HG02970 (cell line): ENCODE data around the gene PROX2.

ENCODE experiments used
- ATAC-seq: cut with Tn5 transposase; IDR thresholded peaks from one replicate; pipeline ENCODE4 v1.9.1; 2021; ENCODE audit warnings: mild to moderate bottlenecking, moderate library complexity, moderate number of reproducible peaks; ENCODE audit not compliant: unreplicated experiment, low FRiP score

The PROX2 gene

DNA sequence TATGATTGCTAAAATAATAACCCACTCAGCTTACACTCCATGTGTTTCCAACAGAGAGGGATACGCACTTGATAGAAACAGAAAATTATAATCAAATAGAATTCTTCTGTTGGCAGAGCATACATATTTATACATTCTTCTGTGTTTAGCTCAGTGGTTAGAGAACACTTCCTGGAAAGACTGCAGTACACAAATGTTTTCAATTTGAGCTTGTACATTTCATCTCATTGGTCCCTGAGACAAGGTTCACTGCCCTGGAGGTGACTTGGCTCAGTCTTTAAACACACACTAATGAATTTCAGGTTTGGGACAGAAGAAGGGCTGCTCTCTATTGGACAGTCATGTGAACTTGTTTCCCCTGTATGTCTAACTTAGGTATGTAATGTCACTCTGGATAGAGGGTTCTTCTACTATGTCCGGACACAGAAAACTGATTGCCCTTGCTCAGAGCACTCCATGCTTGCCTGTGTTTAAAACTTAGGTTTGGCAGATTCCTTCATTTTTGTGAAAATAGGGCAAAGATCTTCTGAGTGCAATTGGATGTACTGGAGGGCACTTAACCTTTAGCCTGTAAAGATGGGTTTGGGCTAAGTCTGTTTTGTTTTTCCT, 22.9 kb downstream of the PROX2 start:
- ATAC-seq: no peak

DNA sequence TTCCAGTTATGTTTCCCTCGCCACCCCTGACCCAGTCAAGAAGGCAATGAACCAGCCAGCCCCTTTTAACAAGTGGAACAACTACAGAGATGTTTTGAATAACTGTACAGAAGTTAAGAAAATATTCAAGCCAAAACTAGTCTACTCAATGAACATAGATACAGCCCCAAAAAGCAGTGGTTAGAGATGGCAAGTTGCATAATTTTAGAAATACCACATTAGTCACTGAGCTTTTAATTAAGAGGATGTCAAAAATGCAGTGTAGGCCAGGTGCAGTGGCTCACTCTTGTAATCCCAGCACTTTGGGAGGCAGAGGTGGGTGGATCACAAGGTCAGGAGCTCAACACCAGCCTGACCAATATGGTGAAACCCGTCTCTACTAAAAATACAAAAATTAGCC, 27.2 kb downstream of the PROX2 start:
- no peak for ATAC-seq

DNA sequence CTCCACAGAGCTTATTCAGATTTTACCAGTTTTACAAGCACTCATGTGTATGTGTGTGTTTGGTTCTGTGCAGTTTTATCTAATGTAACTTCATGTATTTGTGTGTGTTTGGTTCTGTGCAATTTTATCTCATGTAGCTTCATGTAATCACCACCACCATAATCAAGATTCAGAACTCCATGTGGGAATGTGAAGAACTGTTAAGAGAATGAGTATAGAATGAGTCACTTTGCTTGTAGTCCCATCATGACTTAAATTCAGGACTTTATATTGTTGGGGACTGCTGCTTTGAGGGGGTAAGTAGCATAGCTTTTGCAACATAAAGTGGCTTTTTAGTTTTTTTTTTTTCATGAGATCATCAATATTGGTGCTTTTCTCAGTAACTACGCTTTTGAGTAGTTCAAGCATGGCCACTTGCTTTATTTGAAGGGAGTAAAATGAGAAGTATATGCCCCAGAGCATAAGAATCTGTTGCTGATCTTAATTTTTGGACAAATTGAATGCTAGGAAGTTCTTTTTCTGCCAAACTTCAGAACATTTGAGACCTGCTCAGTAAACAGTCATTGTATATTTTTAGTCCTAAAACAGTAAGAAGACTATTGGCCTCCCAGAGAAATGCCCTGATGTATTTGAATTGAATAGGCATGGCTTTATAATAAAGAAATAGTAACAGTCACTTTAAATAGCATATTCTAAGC, 28.8 kb downstream of the PROX2 start:
- no peak for ATAC-seq

DNA sequence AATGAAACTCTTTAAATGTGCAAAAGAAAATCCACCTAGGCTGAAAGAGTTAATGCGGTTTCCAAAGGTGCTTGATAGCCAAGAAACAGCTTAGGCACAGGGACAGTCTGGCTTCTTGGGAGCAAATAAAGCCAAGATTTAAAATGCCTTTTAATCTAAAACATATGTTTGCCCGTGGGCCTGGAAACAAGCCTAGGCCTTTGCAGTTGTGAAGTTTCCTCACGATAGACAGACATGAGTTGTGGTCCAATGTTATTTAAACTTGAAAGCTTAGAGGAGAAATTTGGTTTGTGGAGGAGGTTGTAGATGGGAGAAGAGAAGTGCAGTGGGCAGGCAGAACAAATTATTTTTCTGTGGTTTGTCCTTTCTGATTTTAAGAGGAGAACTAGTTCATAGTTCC, 29.8 kb downstream of the PROX2 start:
- no peak for ATAC-seq

DNA sequence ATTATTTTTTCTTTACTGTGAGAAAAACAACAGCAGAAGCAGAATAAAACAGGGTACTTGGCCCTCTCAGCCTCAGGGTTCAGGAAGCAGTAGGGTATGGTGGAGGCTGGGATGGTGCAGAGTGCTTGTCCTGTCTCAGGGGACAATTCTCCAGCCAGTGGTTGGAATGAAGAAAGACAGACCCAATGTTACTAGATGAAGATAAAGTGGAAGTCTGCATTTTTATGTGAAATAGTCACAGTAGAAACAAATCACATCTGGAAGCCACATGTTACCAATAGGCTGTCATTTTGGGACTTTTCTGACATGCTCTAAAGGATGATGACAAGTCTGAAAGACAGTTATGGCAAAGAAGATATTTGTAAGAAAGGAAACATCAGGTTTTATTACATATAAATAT, 32.3 kb downstream of the PROX2 start:
- no peak for ATAC-seq

DNA sequence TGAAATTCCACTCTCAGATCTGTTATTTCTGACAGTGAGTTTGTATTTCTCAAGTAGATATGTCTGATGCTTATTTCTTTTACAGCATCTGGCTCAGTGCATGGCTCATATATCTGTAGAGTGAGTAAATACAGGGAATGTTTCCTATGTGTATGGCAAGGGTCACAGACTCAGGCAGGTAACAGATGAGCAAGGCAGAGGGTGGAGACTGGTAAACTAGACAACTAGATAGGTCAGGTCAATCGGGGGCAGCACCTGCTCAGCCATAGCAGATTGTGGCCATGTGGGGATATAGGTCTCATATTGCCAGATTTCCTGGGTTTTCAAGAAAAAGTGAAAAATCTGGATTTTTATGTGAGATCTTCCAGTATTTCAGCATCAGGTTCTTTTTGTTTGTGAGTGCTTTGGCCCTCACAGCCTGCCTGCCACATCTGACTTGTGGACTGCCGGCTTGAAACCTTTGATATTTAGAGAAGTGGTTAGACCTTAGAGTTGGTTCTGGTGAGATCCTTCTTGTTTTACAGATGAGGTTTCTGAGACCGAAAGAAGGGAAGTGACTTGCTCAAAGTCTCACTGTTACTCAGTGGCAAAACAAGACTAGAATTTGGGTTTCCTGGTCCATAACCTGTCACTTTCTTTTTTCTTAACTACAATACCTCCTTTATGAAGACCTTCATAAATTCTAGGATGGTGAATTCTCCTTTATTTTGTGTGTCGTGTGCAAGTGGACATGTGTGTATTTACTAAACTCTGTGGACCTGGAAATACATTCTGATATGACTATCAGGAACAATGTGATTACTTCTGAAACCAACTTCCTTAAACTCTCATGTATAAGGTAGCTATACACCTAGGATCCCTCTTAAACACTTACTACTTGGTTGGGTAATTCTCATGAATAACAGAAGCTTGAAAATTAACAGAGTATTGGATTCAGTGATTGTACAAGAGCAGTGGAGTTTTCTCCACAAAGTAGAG, 34.4 kb downstream of the PROX2 start:
- no peak for ATAC-seq

DNA sequence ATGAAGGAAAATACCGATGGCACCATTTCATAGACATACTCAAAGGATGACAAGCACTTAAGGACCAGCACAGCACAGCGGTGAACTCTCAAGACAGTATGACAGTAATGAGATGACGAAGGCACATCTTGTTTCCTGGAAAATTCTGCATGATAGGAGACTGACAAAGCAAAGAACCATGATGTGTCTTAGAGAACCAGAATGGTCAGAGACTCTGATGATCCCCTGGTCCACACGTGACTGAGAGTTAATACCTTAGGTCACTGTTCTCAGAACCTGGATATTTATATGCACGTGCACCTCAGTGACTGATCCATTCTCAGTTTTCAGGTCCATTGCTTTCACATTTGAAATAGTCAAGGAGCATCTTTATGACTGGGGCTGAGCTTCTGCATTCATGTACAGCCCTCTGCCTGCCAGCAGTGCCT, 35.3 kb downstream of the PROX2 start:
- ATAC-seq: peak; percentile 42

DNA sequence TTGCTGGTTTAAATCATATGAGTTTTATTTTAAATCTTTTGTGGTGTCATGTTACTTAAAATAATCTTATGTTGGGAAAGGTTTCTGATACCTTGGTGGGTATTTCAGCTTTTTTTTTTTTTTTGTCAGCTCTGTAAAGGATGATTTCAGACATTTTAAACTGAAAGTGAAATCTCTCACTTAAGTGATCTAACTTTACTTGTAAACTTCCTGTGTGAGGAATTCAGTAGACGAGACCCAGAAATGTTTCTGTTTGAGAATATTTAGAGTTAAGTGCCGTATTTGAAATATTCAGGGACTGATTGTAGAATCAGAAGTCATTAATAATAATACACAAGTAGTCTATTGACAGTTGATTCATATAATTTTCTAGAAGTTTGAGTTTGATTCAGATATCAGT, 37.8 kb downstream of the PROX2 start:
- no peak for ATAC-seq

DNA sequence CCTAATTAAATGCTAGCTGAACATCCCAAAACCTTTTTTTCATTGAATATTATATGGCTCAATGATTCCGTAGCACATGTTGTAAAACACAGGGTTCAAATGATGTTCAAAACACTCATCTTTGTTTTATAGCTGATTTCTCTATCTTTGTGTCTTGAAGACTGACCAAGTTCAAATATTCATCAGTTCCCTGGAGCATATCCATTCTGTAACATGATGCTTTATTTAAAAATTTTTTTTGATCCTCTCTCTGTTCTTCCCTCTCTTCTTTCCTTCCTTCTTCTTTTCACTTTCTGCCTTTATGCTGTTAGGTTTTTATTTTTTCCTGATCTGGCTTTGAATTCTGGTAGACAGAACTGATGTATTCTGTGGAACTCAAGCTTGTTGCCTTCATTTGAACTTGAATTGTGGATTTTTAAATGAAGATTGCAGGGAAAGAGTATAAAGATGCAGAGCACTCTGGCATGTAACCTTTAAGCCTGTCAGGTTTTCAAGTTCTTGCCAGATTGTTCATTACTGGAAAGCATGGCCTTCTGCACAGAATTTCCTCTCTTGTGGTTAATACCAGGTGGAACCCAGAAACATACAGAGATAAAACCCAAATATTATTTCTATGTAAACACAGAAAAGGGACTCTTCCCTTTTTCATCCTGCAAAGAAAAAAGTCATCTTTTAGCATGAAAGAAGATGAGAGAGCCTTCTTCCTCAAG, 39.5 kb downstream of the PROX2 start:
- ATAC-seq: no peak

DNA sequence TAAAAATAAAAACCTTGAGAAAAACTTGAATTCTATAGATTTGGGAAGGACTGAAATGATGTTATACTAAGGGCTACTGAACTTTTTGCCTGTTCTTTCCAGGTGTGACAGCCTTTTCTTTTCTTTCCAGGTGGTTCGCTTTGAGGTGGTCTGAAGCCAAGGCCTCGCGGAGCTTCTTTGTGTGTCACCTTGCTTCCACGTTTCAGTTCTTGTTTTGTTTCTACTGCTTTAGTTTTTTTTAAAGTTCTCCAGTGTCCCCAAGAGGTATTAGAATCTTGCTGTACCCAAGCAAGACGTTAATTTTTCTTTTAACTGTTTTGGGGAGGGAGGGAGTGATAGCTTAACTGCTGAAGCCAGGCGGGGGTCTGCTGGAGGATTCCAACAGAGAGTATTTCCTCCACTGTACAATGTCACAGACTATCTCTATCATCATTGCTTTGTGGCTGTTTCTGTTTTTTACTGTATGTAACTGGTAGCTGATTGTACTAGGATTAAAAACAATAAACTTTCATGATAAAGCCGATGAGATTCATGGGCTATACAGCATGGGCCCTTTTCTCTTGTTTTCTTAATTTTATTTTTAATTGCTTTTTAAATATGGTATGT, 40.2 kb downstream of the PROX2 start:
- ATAC-seq: no peak

DNA sequence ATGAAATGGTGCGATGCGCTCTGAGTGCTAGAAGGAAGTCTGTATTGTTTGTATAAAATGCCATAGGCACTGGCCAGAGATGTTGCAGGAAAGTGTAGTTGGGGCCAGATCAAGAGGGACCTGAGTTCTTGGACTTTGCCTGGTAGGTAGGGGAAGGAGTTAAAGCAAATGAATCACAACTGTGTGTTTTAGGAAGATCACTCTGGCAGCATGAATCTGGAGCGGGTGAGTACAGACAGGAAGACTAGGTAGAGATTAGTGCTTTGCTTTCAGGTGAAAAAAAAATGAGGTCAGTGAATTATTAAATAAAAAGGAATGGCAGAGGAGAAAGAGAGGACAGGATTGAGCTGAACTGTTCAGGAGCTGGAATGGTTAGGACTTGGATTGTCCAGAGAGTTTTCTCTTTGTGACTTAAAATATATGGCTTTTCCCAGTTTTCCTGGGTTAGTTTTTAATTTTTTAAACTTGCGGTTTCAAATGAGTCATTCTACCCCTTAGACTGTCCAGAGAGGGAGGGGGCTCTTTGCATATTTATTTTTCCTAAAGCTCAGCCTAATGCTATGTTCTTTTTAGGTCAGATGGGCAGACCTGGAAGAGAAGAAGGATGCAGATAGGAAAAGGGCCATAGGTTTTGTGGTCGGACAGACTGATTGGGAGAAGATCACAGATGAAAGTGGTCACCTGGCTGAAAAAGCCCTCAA, 41.1 kb downstream of the PROX2 start:
- no peak for ATAC-seq

DNA sequence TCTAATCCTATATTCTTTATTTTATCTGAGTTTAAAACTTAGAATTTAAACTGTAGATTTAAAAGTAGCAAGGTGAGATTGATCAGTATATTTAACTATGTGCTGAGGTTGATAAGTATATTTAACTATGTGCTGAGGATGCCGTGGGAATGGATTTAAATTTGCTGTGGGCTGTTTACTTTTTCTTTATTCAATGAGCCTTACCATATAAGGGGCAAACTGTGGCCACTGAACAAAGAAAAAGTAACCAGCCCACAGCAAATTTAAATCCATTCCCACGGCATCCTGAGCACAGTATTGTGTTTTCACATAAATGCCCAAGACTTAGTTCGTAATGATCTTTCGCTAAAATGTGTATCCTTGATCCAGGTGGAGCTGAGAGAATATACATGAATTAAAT, 43.1 kb downstream of the PROX2 start:
- no peak for ATAC-seq

DNA sequence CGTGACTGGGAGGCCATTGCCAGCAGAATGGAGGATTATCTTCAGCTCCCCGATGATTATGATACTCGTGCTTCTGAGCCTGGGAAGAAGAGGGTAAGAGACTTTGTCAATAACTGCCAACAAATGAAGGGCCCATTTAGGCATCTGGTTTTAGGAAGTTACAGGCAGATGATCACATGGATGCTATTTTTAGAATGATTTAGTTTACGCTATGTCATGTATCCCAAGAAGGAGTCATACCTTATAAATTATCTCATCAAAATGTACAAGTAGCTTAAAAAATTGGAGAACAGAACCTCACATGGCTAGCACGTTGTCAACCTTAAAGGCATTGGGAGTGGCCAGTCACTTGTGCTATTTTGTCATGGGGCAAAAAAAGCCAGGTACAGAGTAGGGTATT, 46.7 kb downstream of the PROX2 start:
- no peak for ATAC-seq

DNA sequence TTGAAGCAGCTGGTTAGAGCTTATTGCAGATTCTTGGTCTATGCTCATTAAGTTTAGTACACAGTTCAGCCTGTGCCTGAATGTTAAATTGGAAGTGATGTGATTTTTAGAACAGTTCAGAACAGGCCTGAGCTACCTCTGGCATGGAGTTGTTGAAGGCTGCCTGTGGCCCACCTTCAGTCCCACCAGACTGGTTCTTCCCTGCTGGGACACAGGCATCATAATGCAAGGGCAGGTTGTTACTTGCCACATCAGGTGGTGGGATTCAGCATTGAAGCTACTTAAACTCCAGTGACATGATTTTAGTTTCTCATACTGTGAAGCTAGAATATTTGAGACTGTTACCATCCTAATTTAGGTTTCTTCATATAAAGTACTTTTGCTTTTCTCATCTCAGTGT, 49.4 kb downstream of the PROX2 start:
- no peak for ATAC-seq
